Coronary artery (tissue), 2 donors: ENCODE measurements around the gene CALM1.

ENCODE experiments used
- DNase-seq: peaks from one replicate; pipeline ENCODE4 v3.0.0-alpha.2; 2017; ENCODE audit warnings: low spot score
- H3K27ac ChIP-seq, 2 donors: fragments of 200-600 bp; sonication (generic); one replicate each; pipeline ENCODE4 v1.5.1; 2016 to 2019
- H3K4me3 ChIP-seq: fragments of 200-600 bp; sonication (generic); 2 replicates; pipeline ENCODE4 v1.5.1; 2016; ENCODE audit warnings: mild to moderate bottlenecking, moderate library complexity
- TF ChIP-seq, protein P1 (sequence below): fragments of 200-600 bp; sonication (generic); IDR thresholded peaks from one replicate; pipeline ENCODE4 v1.5.1; 2019; ENCODE audit warnings: antibody characterized with exemption

CALM1 gene

DNA sequence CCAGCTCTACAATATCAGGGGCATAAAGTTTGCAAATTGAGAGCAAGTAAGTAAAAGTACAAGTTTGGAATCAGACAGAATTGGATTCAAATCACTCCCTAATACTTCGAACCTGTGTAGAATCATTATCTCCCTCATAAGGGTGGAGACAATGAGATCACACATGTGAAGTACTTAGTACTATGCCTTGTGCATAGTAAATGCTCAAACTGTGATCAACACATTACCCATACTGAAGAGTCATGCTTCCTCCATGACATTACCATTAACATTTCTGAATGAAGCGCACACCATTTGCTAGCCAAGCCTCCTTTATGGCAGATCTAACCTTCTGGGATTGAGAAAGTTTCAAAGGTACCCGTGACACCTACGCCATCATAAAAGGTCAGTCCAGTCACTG lies 38.5 kb upstream of the CALM1 start:
- Histone ChIP-seq H3K4me3 (no peak overlapping the region), H3K27ac (no peak overlapping the region)
- DNase-seq: no peak
- TF ChIP-seq, protein P1, sequence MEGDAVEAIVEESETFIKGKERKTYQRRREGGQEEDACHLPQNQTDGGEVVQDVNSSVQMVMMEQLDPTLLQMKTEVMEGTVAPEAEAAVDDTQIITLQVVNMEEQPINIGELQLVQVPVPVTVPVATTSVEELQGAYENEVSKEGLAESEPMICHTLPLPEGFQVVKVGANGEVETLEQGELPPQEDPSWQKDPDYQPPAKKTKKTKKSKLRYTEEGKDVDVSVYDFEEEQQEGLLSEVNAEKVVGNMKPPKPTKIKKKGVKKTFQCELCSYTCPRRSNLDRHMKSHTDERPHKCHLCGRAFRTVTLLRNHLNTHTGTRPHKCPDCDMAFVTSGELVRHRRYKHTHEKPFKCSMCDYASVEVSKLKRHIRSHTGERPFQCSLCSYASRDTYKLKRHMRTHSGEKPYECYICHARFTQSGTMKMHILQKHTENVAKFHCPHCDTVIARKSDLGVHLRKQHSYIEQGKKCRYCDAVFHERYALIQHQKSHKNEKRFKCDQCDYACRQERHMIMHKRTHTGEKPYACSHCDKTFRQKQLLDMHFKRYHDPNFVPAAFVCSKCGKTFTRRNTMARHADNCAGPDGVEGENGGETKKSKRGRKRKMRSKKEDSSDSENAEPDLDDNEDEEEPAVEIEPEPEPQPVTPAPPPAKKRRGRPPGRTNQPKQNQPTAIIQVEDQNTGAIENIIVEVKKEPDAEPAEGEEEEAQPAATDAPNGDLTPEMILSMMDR: no peak

DNA sequence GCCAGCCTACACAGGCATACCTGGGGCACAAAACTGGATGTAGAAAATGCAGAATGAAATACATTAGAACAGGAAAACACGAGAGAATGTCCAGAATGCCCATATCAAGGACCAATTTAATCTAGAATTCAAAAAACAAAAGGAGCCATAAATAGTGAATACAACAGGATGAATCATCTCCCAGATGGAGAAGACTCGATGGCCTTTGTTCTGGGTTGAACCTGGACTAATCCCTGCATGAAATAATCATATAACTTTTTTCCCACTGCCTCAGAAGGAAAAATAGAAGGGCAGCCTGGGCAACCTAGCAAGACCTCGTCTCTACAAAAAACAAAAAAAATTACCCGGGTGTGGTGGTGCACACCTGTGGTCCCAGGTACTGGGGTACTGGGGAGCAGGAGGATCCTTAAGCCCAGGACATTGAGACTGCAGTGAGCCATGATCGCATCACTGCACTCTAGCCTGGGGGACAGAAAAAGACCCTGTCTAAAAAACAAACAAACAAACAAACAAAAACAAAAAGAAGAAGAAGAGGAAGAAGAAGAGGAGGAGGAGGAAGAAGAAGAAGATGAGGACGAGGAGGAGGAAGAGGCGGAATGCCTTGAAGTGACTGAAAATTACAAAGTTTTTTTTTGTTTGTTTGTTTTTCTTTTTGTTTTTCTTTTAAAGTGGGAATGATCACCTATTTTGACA lies 34.8 kb upstream of the CALM1 start:
- H3K27ac ChIP-seq: no peak overlapping the region
- no peak for DNase-seq
- no peak overlapping the region for H3K4me3 ChIP-seq
- TF ChIP-seq, protein P1: no peak

GRCh38 chr14:90362558-90362896 lies 34.3 kb upstream of the CALM1 start:
- TF ChIP-seq, protein P1: no peak
- Histone ChIP-seq H3K4me3 (no peak overlapping the region), H3K27ac (no peak overlapping the region)
- DNase-seq: no peak

- DNase-seq: no peak
- Histone ChIP-seq H3K27ac (no peak overlapping the region), H3K4me3 (no peak overlapping the region)
- TF ChIP-seq, protein P1: no peak
Observed at GRCh38 chr14:90368946-90369721, 27.7 kb upstream of the CALM1 start.

DNA sequence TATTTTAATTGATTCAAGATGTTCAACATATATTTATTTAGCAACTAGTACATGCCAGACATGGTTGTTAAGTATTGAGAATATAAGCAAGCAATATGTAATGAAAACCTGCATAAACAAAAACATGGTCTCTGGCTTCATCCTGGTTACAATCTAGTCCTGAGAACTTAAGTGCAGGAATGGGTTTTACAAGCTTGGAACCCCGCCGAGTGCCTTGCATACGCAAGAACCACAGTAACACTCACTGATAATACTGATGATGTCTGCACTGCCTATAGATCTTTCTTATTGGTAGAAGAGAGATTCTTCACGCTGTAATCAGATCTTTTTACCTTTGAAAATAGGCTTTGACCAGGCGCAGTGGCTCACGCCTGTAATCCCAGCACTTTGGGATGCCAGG lies 22.9 kb upstream of the CALM1 start:
- H3K4me3 ChIP-seq: no peak overlapping the region
- TF ChIP-seq, protein P1: no peak
- H3K27ac ChIP-seq: no peak overlapping the region
- DNase-seq: no peak

- H3K27ac ChIP-seq: no peak overlapping the region
- DNase-seq: no peak
- no peak overlapping the region for H3K4me3 ChIP-seq
- TF ChIP-seq, protein P1: no peak
Observed at GRCh38 chr14:90374813-90375212, 22.0 kb upstream of the CALM1 start.

DNA sequence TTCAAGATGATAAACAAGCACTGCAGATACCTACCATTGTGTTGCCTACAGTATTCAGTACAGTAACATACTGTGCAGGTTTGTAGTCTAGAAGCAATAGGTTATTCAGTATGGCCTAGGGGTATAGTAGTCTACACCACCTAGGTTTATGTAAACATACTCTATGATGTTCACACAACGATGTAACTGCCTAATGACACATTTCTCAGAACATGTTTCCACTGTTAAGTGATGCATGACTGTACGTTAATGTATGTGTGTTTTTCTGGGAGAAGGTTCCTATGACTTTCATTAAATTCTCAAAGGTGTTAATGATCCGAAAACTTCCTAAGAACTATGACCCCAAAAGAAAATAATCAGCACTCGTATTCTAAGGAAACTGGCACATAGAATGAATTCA lies 20.9 kb upstream of the CALM1 start:
- TF ChIP-seq, protein P1: no peak
- no peak for DNase-seq
- no peak overlapping the region for H3K27ac ChIP-seq
- H3K4me3 ChIP-seq: no peak overlapping the region
